Choroid plexus epithelial cell (primary cell): Measurements from ENCODE around the gene TTC7B.

Experiments
- DNase-seq: peaks from one replicate; pipeline ENCODE4 v3.0.0-alpha.2; 2010; ENCODE audit warnings: low read depth
- H3K4me3 ChIP-seq: 2 replicates; pipeline ENCODE4 v1.5.1; 2011; ENCODE audit warnings: low read depth, mild to moderate bottlenecking, control low read depth, low read length, moderate library complexity
- TF ChIP-seq, protein P1 (sequence below): conservative IDR thresholded peaks from 2 replicates; pipeline ENCODE4 v1.5.1; 2011; ENCODE audit warnings: low read depth, mild to moderate bottlenecking, control low read depth, inconsistent platforms, low read length, moderate library complexity

The TTC7B gene

DNA sequence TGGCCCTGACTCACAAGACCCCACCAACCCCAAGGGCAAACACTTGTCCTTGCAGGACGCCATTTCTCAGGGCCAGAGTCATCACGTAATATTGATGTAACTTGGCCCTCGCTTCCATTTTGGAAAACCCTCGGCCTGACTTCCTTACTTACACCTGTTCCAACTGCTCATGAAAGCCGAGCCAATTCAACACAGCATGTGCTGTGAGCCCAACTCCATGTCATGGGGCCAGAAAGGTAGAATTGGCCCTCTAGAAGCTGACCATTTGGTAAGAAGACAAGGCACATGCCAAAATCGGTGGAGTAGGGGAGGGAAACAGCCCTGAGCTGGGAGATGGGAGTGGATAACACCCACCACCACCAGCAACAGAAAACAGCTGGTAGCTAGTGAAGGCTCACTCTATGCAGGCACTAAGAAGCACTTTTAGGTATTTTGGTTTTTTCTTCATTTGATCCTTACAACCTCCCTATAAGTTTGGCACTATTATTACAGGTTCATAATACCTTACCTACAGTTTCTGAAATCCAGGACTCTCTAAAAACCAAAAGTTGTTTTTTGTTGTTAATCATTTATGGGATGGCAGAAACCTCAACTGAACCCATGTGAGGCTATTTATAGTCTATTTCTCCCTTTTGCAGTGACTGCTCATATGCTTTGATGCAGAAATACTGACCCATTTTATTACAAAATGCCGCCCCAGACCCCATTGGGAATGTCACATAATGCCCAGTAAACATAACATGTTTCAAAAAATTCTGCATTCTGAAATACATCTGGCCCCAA lies 6.5 kb downstream of the TTC7B start:
- TF ChIP-seq, protein P1, sequence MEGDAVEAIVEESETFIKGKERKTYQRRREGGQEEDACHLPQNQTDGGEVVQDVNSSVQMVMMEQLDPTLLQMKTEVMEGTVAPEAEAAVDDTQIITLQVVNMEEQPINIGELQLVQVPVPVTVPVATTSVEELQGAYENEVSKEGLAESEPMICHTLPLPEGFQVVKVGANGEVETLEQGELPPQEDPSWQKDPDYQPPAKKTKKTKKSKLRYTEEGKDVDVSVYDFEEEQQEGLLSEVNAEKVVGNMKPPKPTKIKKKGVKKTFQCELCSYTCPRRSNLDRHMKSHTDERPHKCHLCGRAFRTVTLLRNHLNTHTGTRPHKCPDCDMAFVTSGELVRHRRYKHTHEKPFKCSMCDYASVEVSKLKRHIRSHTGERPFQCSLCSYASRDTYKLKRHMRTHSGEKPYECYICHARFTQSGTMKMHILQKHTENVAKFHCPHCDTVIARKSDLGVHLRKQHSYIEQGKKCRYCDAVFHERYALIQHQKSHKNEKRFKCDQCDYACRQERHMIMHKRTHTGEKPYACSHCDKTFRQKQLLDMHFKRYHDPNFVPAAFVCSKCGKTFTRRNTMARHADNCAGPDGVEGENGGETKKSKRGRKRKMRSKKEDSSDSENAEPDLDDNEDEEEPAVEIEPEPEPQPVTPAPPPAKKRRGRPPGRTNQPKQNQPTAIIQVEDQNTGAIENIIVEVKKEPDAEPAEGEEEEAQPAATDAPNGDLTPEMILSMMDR = no peak
- DNase-seq = no peak
- H3K4me3 ChIP-seq = no peak overlapping the region

- DNase-seq = no peak
- TF ChIP-seq, protein P1 = no peak
- no peak overlapping the region for H3K4me3 ChIP-seq
Measured at GRCh38 chr14:90808759-90809529, 7.3 kb downstream of the TTC7B start.

DNA sequence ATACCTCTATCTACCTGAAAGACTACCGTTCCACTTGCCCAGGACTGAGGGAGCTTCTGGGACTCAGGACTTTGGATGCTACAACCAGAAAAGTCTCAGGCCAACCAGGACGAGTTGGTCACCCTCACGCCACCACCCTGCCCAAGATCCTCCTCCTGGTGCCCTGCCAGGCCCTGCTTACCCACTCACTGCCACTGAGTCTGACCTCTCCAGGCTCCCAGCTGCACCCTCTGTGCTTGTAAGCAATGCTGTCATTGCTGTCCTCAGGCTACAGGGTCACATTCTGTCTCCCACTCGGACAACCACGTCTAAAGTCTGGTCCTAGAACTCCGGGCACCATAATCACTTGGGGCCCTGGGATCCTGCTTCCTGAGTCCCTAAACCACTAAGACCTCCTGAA lies 9.2 kb downstream of the TTC7B start:
- TF ChIP-seq, protein P1 = no peak
- DNase-seq = no peak
- H3K4me3 ChIP-seq = no peak overlapping the region

- H3K4me3 ChIP-seq = no peak overlapping the region
- TF ChIP-seq, protein P1 = no peak
- no peak for DNase-seq
Measured at GRCh38 chr14:90805662-90806540, 10.3 kb downstream of the TTC7B start.

- TF ChIP-seq, protein P1 = no peak
- no peak for DNase-seq
- H3K4me3 ChIP-seq = no peak overlapping the region
Measured at GRCh38 chr14:90805084-90805391, 11.2 kb downstream of the TTC7B start.

DNA sequence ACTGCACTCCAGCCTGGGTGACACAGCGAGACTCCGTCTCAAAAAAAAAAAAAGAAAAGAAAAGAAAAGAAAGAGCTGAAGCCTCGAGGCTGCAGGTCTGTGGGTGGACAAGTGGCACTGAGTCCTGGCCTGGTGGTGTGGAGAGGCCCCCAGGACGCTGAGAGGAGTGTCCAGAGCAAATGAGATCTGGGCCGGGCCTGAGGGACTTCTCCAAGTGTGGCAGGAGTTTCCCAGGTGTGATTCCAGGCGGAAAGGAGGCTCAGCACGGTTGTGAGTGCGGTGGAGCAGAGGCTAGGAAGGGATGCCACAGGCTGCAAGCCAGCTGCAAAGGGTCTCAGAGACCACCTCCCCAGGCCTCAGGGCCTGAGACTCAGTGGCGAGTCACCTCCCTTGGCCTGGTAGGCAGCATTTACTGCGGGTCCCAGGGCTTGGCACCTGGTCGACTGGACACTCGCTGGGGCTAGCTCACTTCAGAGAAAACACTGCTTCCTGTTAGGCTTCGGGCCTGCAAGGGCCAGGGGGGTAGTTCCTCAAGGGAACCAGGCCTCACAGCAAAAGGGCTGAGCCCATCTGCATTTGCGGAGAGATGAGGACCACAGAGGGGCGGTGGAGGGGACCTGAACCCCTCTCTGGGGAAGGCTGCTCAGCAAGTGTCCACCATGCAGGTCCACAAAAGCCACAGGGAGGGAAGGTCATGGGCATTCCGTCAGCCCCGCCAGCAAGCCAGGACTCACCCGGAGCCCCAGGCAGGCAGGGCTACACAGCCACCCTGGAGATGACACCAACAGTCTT lies 11.7 kb downstream of the TTC7B start:
- DNase-seq = no peak
- H3K4me3 ChIP-seq = no peak overlapping the region
- TF ChIP-seq, protein P1 = no peak
